Vagina (tissue), 2 donors: ENCODE data around the gene UBA3. TPM values are rescaled to one million over a fixed set of nuclear protein-coding genes. Genes with fewer than 3 reads are reported as not detected.

Source experiments
- DNase-seq, 2 donors: peaks; one replicate each; pipeline ENCODE4 v3.0.0-alpha.2; 2017; ENCODE audit errors: extremely low spot score in 2 of 2
- H3K27ac ChIP-seq: fragments of 200-600 bp; sonication (generic); one replicate; pipeline ENCODE4 v1.5.1; 2019
- H3K27me3 ChIP-seq: fragments of 200-600 bp; sonication (generic); one replicate; pipeline ENCODE4 v1.5.1; 2019
- H3K36me3 ChIP-seq, 2 donors: fragments of 200-600 bp; sonication (generic); one replicate each; pipeline ENCODE4 v1.5.1; 2017 to 2019
- H3K4me1 ChIP-seq: fragments of 200-600 bp; sonication (generic); one replicate; pipeline ENCODE4 v1.5.1; 2019
- H3K4me3 ChIP-seq, 2 donors: fragments of 200-600 bp; sonication (generic); 1 replicate in 1 of 2; 2 replicates in 1 of 2; pipeline ENCODE4 v1.5.1; 2016 to 2019
- H3K9me3 ChIP-seq: fragments of 200-600 bp; sonication (generic); one replicate; pipeline ENCODE4 v1.5.1; 2019
- POLR2A ChIP-seq, 2 donors: fragments of 450-650 bp; IDR thresholded peaks; one replicate each; pipeline ENCODE4 v1.6.1; 2017; ENCODE audit warnings: antibody characterized with exemption in 2 of 2, mild to moderate bottlenecking in 2 of 2, moderate library complexity in 2 of 2
- POLR2AphosphoS5 ChIP-seq, 2 donors: sonication (generic); formaldehyde crosslinking; IDR thresholded peaks; one replicate each; pipeline ENCODE4 v1.9.0; 2017; ENCODE audit warnings: antibody characterized with exemption in 2 of 2, mild to moderate bottlenecking in 2 of 2, low read depth in 1 of 2; ENCODE audit not compliant: insufficient read depth in 1 of 2
- intact Hi-C: fragments of 100-400 bp; cut with DNase I; formaldehyde crosslinking; loops from one replicate; pipeline ENCODE4 v1.15.1; 2023
- total RNA-seq: library from RNA; depleted of rRNA; stranded (reverse); fragments of >200 nt; gene quantifications from one replicate; pipeline ENCODE4 v1.2.3, GENCODE V29; 2016
- TF ChIP-seq, protein P1 (sequence below), 3 experiments: fragments of 450-650 bp in 2 of 3; fragments of 200-600 bp in 1 of 3; sonication (generic) in 1 of 3; IDR thresholded peaks; one replicate each; pipeline ENCODE4 v1.5.1; 2017 to 2019; ENCODE audit warnings: antibody characterized with exemption in 3 of 3, mild to moderate bottlenecking in 2 of 3, moderate library complexity in 2 of 3

The UBA3 gene
- total RNA-seq, 1 donor from 2014 or later: 84.7 TPM

DNA sequence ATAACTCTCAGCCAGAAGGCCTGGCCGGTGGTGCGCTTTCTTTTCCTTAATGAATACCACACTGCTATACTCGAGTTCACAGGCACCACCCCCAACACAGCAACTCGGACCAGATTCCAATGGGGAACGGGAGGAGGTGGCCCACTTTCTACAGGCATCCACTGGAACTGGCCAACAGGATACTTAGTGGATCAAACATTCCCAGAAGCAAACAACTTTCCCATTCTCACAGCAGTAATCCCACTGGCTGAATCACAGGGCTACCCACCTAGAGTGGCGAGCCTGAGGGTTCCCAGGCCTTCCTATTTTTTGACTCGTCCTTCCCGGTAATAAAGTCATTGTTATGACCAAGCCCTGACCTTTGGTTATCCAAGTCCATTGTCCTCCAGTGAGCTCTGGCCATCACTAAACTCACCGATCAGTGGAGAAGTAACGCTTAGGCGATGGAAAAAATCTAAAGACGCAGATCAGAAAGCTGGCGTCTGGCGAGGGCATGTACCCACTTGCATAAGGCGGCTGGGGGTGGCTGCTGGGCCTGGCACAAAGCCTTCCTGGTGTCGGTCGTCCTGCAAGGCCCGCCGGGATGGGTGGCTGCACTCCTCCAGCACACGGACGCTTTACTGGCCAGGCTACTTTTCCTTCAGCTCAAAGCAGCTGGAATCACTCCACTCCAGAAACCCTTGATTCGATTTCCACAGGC lies 67.9 kb downstream of the UBA3 start:
- TF ChIP-seq POLR2AphosphoS5 (IDR thresholded peaks at IDR 0.05; ENCODE audit: insufficient read depth in 1 of 2, low read depth in 1 of 2): peak in 1 of 2 donors; percentile 53
- TF ChIP-seq, protein P1, sequence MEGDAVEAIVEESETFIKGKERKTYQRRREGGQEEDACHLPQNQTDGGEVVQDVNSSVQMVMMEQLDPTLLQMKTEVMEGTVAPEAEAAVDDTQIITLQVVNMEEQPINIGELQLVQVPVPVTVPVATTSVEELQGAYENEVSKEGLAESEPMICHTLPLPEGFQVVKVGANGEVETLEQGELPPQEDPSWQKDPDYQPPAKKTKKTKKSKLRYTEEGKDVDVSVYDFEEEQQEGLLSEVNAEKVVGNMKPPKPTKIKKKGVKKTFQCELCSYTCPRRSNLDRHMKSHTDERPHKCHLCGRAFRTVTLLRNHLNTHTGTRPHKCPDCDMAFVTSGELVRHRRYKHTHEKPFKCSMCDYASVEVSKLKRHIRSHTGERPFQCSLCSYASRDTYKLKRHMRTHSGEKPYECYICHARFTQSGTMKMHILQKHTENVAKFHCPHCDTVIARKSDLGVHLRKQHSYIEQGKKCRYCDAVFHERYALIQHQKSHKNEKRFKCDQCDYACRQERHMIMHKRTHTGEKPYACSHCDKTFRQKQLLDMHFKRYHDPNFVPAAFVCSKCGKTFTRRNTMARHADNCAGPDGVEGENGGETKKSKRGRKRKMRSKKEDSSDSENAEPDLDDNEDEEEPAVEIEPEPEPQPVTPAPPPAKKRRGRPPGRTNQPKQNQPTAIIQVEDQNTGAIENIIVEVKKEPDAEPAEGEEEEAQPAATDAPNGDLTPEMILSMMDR (IDR thresholded peaks at IDR 0.05): no peak
- peaks cover 0 to 7% of the 10 kb centered on the region in 2 donors for H3K36me3 ChIP-seq
- DNase-seq: no peak
- peak overlapping the region; percentile 69 to 76 for H3K4me3 ChIP-seq
- intact Hi-C loops: loop anchor here (2.0 to 5.0 kb wide), 2 partner anchors 39 to 75 kb away; no protein-coding TSS in a partner anchor
- no peaks in the 10 kb centered on the region for H3K27me3 ChIP-seq
- peak overlapping the region; percentile 96 for H3K27ac ChIP-seq
- no peaks in the 10 kb centered on the region for H3K4me1 ChIP-seq
- H3K9me3 ChIP-seq: no peaks in the 10 kb centered on the region

DNA sequence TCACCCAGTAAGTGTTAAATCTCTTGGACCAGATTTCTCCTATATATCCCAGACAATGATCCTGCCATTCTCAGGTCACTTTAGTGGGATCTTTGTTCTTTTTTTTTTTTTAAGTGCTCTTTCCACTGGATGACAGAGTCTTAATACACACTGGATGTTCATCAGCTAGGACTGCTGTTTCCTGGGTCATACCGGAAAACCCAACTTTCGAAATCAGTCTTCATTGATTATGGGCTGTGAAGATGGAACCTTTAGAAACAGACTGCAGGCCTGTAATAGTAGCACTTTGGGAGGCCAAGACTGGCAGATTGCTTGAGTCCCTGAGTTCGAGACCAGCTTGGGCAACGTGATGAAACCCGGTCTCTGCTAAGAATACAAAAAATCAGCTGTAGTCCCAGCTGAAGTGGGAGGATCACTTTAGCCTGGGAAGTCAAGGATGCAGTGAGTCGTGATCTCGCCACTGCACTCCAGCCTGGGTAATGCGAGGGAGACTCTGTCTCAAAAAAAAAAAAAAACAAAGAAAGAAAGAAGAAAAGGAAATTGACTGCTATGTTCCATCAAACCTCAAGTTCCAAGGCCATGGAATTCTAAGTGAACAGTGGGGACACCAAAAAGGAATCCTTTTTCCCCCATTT lies 69.0 kb downstream of the UBA3 start:
- DNase-seq: no peak
- Histone ChIP-seq H3K4me1 (peaks cover 4% of the 10 kb centered on the region), H3K27me3 (no peaks in the 10 kb centered on the region), H3K9me3 (no peaks in the 10 kb centered on the region), H3K36me3 (peaks cover 0 to 13% of the 10 kb centered on the region in 2 donors), H3K27ac (peak overlapping the region; percentile 96), H3K4me3 (no peak overlapping the region)
- intact Hi-C loops: loop anchor here (5.0 kb wide), 1 partner anchor 76 kb away; no protein-coding TSS in a partner anchor
- TF ChIP-seq, protein P1 (IDR thresholded peaks at IDR 0.05): no peak
- TF ChIP-seq POLR2A (IDR thresholded peaks at IDR 0.05): no peak
- no peak for TF ChIP-seq POLR2AphosphoS5 (IDR thresholded peaks at IDR 0.05; ENCODE audit: insufficient read depth in 1 of 2, low read depth in 1 of 2)

DNA sequence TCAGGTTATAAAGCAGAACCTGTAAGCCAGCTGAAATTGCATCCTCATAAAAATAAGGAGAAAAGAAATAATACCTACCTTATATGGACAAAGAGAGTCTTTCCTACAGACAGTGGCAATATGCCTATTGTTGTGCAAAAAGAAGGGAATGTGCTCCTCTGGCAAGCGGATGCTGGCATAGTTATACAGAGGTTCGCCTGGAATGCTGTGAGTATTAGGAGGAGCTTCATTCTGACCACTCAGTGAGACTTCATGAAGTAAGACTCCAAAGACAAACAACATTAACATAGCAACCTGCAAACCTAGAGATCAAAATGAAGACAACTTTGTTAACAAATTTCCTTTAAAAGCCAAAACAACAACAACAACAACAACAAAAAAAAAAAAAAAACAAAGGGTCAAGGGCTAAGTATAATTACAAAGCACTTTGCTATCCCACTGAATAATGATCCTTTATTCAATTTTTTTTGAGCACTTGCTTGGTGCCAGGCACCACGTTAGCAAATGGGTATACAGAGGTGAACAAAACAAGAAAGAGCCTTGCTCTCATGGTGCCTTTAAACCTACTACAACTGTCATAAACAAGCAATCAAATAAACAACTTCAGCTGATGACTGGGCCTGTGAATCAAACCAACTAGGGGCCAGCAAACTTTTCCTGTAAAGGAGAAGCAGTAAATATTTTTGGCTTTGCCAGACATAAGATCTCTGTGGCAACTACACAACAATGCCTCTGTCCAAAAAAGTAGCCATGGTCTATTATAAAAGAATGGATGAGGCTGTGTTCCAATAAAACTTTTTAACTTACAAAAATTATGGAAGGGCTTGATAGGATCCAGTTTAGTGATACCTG lies 70.4 kb downstream of the UBA3 start:
- no peaks in the 10 kb centered on the region for H3K9me3 ChIP-seq
- H3K4me1 ChIP-seq: peaks cover 4% of the 10 kb centered on the region
- H3K4me3 ChIP-seq: no peak overlapping the region
- intact Hi-C loops: loop anchor here (5.0 kb wide), 1 partner anchor 78 kb away; no protein-coding TSS in a partner anchor
- H3K27me3 ChIP-seq: no peaks in the 10 kb centered on the region
- H3K27ac ChIP-seq: no peak overlapping the region
- H3K36me3 ChIP-seq: peaks cover 0 to 15% of the 10 kb centered on the region in 2 donors
- TF ChIP-seq POLR2A (IDR thresholded peaks at IDR 0.05): no peak
- TF ChIP-seq, protein P1 (IDR thresholded peaks at IDR 0.05): no peak
- DNase-seq: no peak

DNA sequence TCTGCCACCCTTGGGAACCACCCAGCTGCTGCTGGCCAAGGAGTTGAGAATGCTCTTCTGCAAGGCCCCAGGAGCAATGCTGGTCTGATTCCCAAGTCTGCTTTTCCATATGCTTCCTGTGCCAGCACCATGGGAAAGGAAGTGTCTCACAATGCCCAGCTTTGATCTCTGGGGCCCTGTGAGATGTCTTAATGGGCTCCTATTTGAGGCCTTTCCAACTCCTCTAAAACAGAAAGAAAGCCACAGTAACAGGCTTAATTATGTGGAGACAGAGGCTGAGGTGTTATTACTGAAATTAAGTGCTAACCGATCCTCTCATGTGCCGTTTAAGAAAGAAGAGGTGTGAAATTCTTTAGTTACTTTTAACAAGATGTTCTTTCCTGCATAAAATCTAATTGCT lies 71.2 kb downstream of the UBA3 start:
- no peak for DNase-seq
- H3K9me3 ChIP-seq: no peaks in the 10 kb centered on the region
- H3K27me3 ChIP-seq: no peaks in the 10 kb centered on the region
- no peak overlapping the region for H3K4me3 ChIP-seq
- intact Hi-C loops: no loop called here
- peaks cover 0 to 16% of the 10 kb centered on the region in 2 donors for H3K36me3 ChIP-seq
- TF ChIP-seq POLR2AphosphoS5 (IDR thresholded peaks at IDR 0.05; ENCODE audit: insufficient read depth in 1 of 2, low read depth in 1 of 2) (no peak), POLR2A (IDR thresholded peaks at IDR 0.05) (no peak)
- TF ChIP-seq, protein P1 (IDR thresholded peaks at IDR 0.05): no peak
- H3K27ac ChIP-seq: no peak overlapping the region
- H3K4me1 ChIP-seq: peaks cover 4% of the 10 kb centered on the region
